Measurements from ENCODE around the gene POFUT2.

GRCh38 chr21:45219517-45219916, 68.2 kb downstream of the POFUT2 start:
- TF ChIP-seq, protein P1, sequence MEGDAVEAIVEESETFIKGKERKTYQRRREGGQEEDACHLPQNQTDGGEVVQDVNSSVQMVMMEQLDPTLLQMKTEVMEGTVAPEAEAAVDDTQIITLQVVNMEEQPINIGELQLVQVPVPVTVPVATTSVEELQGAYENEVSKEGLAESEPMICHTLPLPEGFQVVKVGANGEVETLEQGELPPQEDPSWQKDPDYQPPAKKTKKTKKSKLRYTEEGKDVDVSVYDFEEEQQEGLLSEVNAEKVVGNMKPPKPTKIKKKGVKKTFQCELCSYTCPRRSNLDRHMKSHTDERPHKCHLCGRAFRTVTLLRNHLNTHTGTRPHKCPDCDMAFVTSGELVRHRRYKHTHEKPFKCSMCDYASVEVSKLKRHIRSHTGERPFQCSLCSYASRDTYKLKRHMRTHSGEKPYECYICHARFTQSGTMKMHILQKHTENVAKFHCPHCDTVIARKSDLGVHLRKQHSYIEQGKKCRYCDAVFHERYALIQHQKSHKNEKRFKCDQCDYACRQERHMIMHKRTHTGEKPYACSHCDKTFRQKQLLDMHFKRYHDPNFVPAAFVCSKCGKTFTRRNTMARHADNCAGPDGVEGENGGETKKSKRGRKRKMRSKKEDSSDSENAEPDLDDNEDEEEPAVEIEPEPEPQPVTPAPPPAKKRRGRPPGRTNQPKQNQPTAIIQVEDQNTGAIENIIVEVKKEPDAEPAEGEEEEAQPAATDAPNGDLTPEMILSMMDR (IDR thresholded peaks at IDR 0.05) = no peak
- TF ChIP-seq POLR2A (IDR thresholded peaks at IDR 0.05) = no peak
